Measurements from ENCODE around the gene PITPNB.

DNA sequence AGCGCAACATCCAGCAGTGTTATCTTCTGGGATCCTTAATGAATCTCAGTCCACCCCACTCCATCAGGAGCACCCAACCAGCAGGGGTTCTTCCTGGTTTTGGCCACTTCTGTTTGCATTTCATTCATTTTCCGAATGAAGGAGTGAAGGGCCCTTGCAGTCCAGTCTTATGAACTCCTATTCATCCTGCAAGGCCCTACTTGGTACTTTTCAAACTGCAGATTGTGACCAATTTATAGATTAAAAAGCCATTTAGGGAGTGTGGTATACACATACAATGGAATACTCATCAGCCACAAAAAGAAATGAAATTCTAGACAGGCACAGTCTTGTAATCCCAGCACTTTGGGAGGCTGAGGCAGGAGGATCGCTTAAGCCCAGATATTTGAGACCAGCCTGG lies 107.3 kb downstream of the PITPNB start:
- TF ChIP-seq ZNF274 (IDR thresholded peaks at IDR 0.05; ENCODE audit: low read depth, low read length) (no peak), YY1 (IDR thresholded peaks at IDR 0.05; ENCODE audit: insufficient read depth, insufficient read length) (no peak), SUZ12 (IDR thresholded peaks at IDR 0.05; ENCODE audit: extremely low read depth, insufficient read depth, insufficient read length) (no peak)

All from NT2/D1 (cell line).